Vagina (tissue), 2 donors: ENCODE measurements around the gene RNF182.

Source experiments
- POLR2A ChIP-seq, 2 donors: fragments of 450-650 bp; IDR thresholded peaks; one replicate each; pipeline ENCODE4 v1.6.1; 2017; ENCODE audit warnings: antibody characterized with exemption in 2 of 2, mild to moderate bottlenecking in 2 of 2, moderate library complexity in 2 of 2
- POLR2AphosphoS5 ChIP-seq, 2 donors: sonication (generic); formaldehyde crosslinking; IDR thresholded peaks; one replicate each; pipeline ENCODE4 v1.9.0; 2017; ENCODE audit warnings: antibody characterized with exemption in 2 of 2, mild to moderate bottlenecking in 2 of 2, low read depth in 1 of 2; ENCODE audit not compliant: insufficient read depth in 1 of 2
- TF ChIP-seq, protein P1 (sequence below), 3 experiments: fragments of 450-650 bp in 2 of 3; fragments of 200-600 bp in 1 of 3; sonication (generic) in 1 of 3; IDR thresholded peaks; one replicate each; pipeline ENCODE4 v1.5.1; 2017 to 2019; ENCODE audit warnings: antibody characterized with exemption in 3 of 3, mild to moderate bottlenecking in 2 of 3, moderate library complexity in 2 of 3

DNA sequence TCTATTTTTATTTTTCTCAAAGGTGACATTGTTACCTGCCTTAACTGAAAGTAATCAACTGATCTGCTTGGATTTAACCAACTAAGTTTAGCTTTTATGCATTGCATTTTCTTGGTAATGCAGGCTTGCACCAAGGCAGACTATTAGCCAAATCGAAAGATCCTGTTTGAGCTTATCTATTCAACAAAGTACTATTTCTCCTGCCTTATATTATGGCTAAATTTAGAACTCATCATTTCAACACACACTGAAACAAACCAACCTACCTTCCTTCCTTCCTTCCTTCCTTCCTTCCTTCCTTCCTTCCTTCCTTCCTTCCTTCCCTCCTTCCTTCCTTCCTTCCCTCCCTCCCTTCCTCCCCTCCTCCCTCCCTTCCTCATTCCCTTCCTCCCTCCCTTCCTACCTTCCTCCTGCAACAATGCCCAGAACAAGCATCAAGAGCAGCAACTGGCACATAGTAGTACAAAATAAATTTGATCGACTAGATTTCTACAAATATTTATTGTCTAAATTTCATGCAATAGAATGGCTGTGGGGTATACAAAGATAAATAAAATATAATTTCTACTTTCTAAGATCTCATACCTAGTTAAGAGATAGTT is 17.0 kb upstream of the RNF182 start:
- TF ChIP-seq, protein P1, sequence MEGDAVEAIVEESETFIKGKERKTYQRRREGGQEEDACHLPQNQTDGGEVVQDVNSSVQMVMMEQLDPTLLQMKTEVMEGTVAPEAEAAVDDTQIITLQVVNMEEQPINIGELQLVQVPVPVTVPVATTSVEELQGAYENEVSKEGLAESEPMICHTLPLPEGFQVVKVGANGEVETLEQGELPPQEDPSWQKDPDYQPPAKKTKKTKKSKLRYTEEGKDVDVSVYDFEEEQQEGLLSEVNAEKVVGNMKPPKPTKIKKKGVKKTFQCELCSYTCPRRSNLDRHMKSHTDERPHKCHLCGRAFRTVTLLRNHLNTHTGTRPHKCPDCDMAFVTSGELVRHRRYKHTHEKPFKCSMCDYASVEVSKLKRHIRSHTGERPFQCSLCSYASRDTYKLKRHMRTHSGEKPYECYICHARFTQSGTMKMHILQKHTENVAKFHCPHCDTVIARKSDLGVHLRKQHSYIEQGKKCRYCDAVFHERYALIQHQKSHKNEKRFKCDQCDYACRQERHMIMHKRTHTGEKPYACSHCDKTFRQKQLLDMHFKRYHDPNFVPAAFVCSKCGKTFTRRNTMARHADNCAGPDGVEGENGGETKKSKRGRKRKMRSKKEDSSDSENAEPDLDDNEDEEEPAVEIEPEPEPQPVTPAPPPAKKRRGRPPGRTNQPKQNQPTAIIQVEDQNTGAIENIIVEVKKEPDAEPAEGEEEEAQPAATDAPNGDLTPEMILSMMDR (IDR thresholded peaks at IDR 0.05): no peak
- TF ChIP-seq POLR2A (IDR thresholded peaks at IDR 0.05) (no peak), POLR2AphosphoS5 (IDR thresholded peaks at IDR 0.05; ENCODE audit: insufficient read depth in 1 of 2, low read depth in 1 of 2) (no peak)
